Mesendoderm (in vitro differentiated cells): ENCODE results near the gene PCBP3.
"Not testable (repeated sequence)": the region's sequence is repeated elsewhere in the genome, so short reads cannot be mapped to it uniquely, and the experiment has no call there.

ENCODE experiments used
- DNase-seq: peaks from one replicate; pipeline ENCODE4 v3.0.0; 2013
- H2AK5ac ChIP-seq: 2 replicates; pipeline ENCODE4 v1.6.1; 2013; ENCODE audit warnings: low read length, inconsistent platforms
- H2BK120ac ChIP-seq: 2 replicates; pipeline ENCODE4 v1.6.1; 2013; ENCODE audit warnings: low read depth, mild to moderate bottlenecking, low read length, moderate library complexity, mixed read lengths
- H2BK15ac ChIP-seq: replicated peaks from 2 replicates; pipeline ENCODE4 v1.6.1; 2013; ENCODE audit warnings: low read depth, mild to moderate bottlenecking, moderate library complexity
- H2BK5ac ChIP-seq: 2 replicates; pipeline ENCODE4 v1.6.1; 2013; ENCODE audit warnings: low read length, inconsistent platforms
- H3K18ac ChIP-seq: 2 replicates; pipeline ENCODE4 v1.6.1; 2013; ENCODE audit warnings: mild to moderate bottlenecking, low read length, mixed read lengths
- H3K23ac ChIP-seq: one replicate; pipeline ENCODE4 v1.6.1; 2013; ENCODE audit warnings: low read length
- H3K27ac ChIP-seq: 2 replicates; pipeline ENCODE4 v1.5.1; 2013; ENCODE audit warnings: low read depth, mild to moderate bottlenecking, inconsistent platforms, low read length, moderate library complexity
- H3K27me3 ChIP-seq: 2 replicates; pipeline ENCODE4 v1.6.1; 2013; ENCODE audit warnings: low read length, control low read depth, mild to moderate bottlenecking, inconsistent platforms; ENCODE audit not compliant: insufficient read depth, poor library complexity
- H3K36me3 ChIP-seq: 2 replicates; pipeline ENCODE4 v1.6.1; 2013; ENCODE audit warnings: low read length, inconsistent platforms; ENCODE audit not compliant: control insufficient read depth, insufficient read depth
- H3K4ac ChIP-seq: one replicate; pipeline ENCODE4 v1.6.1; 2013; ENCODE audit warnings: low read depth, mild to moderate bottlenecking, low read length, moderate library complexity
- H3K4me1 ChIP-seq: 2 replicates; pipeline ENCODE4 v1.6.1; 2013; ENCODE audit warnings: low read depth, low read length, inconsistent platforms; ENCODE audit not compliant: control insufficient read depth
- H3K4me2 ChIP-seq: 2 replicates; pipeline ENCODE4 v1.6.1; 2013; ENCODE audit warnings: low read length
- H3K4me3 ChIP-seq: 2 replicates; pipeline ENCODE4 v1.5.1; 2013; ENCODE audit warnings: mild to moderate bottlenecking, low read length
- H3K56ac ChIP-seq: one replicate; pipeline ENCODE4 v1.6.1; 2013; ENCODE audit warnings: low read length
- H3K79me1 ChIP-seq: 2 replicates; pipeline ENCODE4 v1.6.1; 2013; ENCODE audit warnings: low read length, inconsistent platforms
- H3K79me2 ChIP-seq: 2 replicates; pipeline ENCODE4 v1.6.1; 2013; ENCODE audit warnings: mild to moderate bottlenecking, low read length; ENCODE audit not compliant: control insufficient read depth, insufficient read depth
- H3K9ac ChIP-seq: 2 replicates; pipeline ENCODE4 v1.6.1; 2013; ENCODE audit warnings: low read length, inconsistent platforms
- H4K5ac ChIP-seq: one replicate; pipeline ENCODE4 v1.6.1; 2013; ENCODE audit warnings: low read length
- H4K8ac ChIP-seq: one replicate; pipeline ENCODE4 v1.6.1; 2013; ENCODE audit warnings: low read depth, mild to moderate bottlenecking, control low read depth, low read length, moderate library complexity
- WGBS: extraction: QIAGEN DNeasy Blood & Tissue Kit; methylation state at CpG from one replicate; pipeline ENCODE4 v1.1.7; 2013; ENCODE audit warnings: low lambda C conversion rate, missing lambda C conversion rate; ENCODE audit not compliant: insufficient coverage; ENCODE audit errors: extremely low coverage; 5-methylcytosine and 5-hydroxymethylcytosine counted together

The PCBP3 gene

GRCh38 chr21:45644041-45644906 lies 749 bp downstream of the PCBP3 start:
- Histone ChIP-seq H3K36me3 (no peaks in the 10 kb centered on the region), H3K4me1 (no peaks in the 10 kb centered on the region), H2BK5ac (no peak overlapping the region), H4K8ac (no peak overlapping the region), H2BK15ac (no peak overlapping the region), H3K4me3 (peak overlapping the region; percentile 34), H3K9ac (peak overlapping the region; percentile 55), H3K79me2 (no peaks in the 10 kb centered on the region), H3K18ac (no peak overlapping the region), H3K4ac (no peak overlapping the region), H3K4me2 (peak overlapping the region; percentile 48), H3K23ac (no peak overlapping the region), H2AK5ac (no peak overlapping the region), H3K27me3 (peaks cover 13% of the 10 kb centered on the region), H4K5ac (no peak overlapping the region), H3K27ac (no peak overlapping the region), H3K56ac (peak overlapping the region; percentile 7), H3K79me1 (no peaks in the 10 kb centered on the region), H2BK120ac (no peak overlapping the region)
- no CpG with 5 or more reads among the region's 56 CpGs for WGBS
- DNase-seq: no peak

- H3K27me3 ChIP-seq: no peaks in the 10 kb centered on the region
- no peak overlapping the region for H2BK15ac ChIP-seq
- H3K56ac ChIP-seq: no peak overlapping the region
- H3K36me3 ChIP-seq: no peaks in the 10 kb centered on the region
- no peaks in the 10 kb centered on the region for H3K79me2 ChIP-seq
- no peak for DNase-seq
- no peak overlapping the region for H2BK120ac ChIP-seq
- no peak overlapping the region for H4K5ac ChIP-seq
- WGBS: no CpG with 5 or more reads among the region's 2 CpGs
- no peak overlapping the region for H4K8ac ChIP-seq
- H3K4me3 ChIP-seq: no peak overlapping the region
- no peak overlapping the region for H3K23ac ChIP-seq
- no peaks in the 10 kb centered on the region for H3K79me1 ChIP-seq
- no peak overlapping the region for H2AK5ac ChIP-seq
- no peak overlapping the region for H2BK5ac ChIP-seq
- H3K9ac ChIP-seq: no peak overlapping the region
- no peak overlapping the region for H3K4ac ChIP-seq
- H3K18ac ChIP-seq: no peak overlapping the region
- H3K4me2 ChIP-seq: no peak overlapping the region
- no peak overlapping the region for H3K27ac ChIP-seq
- H3K4me1 ChIP-seq: no peaks in the 10 kb centered on the region
These were observed 8.4 kb downstream of the PCBP3 start for GRCh38 chr21:45651921-45652320.

DNA sequence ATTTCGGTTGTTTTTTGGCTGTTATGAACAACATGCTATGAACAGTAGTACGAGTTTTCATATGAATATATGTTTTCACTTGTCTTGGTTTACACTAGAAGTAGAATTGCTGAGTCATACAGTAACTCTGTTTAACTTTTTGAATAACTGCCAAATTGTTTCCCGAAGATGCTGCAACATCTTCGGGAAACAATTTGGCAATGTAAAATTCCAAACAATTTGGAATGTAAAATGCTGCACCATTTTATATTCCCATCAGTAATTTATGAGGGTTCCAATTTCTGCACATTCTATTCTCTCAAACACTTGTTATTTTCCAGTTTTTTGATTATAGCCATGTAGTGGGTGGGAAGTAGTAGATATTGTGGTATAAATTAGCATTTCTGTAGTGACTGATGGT lies 11.6 kb downstream of the PCBP3 start:
- Histone ChIP-seq H3K4ac (no peak overlapping the region), H4K8ac (no peak overlapping the region), H3K9ac (no peak overlapping the region), H3K79me1 (no peaks in the 10 kb centered on the region), H2BK5ac (no peak overlapping the region), H3K4me2 (no peak overlapping the region), H2BK15ac (no peak overlapping the region), H3K27ac (no peak overlapping the region), H3K56ac (no peak overlapping the region), H2AK5ac (no peak overlapping the region), H3K27me3 (no peaks in the 10 kb centered on the region), H3K4me3 (no peak overlapping the region), H2BK120ac (no peak overlapping the region), H3K4me1 (no peaks in the 10 kb centered on the region), H3K79me2 (no peaks in the 10 kb centered on the region), H3K18ac (no peak overlapping the region), H3K36me3 (no peaks in the 10 kb centered on the region), H4K5ac (no peak overlapping the region), H3K23ac (no peak overlapping the region)
- DNase-seq: no peak
- WGBS: no CpG with 5 or more reads among the region's 4 CpGs

DNA sequence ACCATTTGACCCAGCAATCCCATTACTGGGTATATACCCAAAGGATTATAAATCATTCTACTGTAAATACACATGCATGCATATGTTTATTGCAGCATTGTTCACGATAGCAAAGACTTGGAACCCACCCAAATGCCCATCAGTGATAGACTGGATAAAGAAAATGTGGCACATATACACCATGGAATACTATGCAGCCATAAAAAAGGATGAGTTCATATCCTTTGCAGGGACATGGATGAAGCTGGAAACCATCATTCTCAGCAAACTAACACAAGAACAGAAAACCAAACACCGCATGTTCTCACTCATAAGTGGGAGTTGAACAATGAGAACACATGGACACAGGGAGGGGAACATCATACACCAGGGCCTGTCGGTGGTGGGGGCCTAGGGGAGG lies 12.6 kb downstream of the PCBP3 start:
- no CpG with 5 or more reads among the region's 3 CpGs for WGBS
- not testable (repeated sequence) for H3K4me2 ChIP-seq, H2AK5ac ChIP-seq, H4K5ac ChIP-seq, H3K79me2 ChIP-seq, H3K9ac ChIP-seq, H3K79me1 ChIP-seq, H3K27me3 ChIP-seq, H2BK120ac ChIP-seq, H3K36me3 ChIP-seq, H4K8ac ChIP-seq, H3K4ac ChIP-seq, H3K4me1 ChIP-seq, H3K27ac ChIP-seq, H3K18ac ChIP-seq, H2BK15ac ChIP-seq, DNase-seq, H3K23ac ChIP-seq, H3K56ac ChIP-seq, H2BK5ac ChIP-seq, H3K4me3 ChIP-seq

DNA sequence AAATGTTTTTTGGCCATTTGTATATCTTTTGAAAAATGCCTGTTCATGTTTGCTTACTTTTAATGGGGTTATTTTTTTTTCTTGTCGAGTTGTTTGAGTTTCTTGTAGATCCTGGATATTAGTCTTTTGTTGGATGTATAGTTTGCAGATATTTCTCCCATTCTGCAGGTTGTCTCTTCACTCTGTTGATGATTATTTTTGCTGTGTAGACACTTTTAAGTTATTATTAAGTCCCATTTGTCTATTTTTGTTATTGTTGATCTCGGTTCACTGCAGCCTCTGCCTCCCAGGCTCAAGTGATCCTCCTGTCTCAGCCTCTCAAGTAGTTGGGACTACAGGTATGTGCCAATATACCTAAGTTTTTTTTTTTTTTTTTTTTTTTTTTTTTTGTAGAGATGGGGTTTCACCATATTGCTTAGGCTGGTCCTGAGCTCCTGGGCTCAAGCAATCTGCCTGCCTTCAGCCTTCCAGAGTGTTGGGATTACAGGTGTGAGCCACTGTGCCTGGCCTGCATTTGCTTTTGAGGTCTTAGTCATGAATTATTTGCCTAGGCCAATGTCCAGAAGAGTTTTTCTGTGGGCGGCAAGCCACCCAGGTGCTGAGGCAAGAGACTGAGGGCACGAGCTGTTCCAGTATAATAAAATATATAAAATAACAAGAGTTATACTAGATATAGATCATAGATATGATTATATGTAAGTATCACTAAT lies 18.5 kb downstream of the PCBP3 start:
- H3K9ac ChIP-seq, H3K4me2 ChIP-seq, H3K27me3 ChIP-seq, DNase-seq, H4K8ac ChIP-seq, H3K23ac ChIP-seq, H2BK5ac ChIP-seq, H4K5ac ChIP-seq, H3K4ac ChIP-seq, H3K27ac ChIP-seq, H3K4me1 ChIP-seq, H3K36me3 ChIP-seq, H2AK5ac ChIP-seq, H3K56ac ChIP-seq, H3K79me1 ChIP-seq, H2BK15ac ChIP-seq, H2BK120ac ChIP-seq, H3K18ac ChIP-seq, H3K79me2 ChIP-seq, H3K4me3 ChIP-seq: not testable (repeated sequence)
- no CpG with 5 or more reads among the region's 4 CpGs for WGBS
